HL-60 (cell line): ENCODE measurements around the gene DPF3.

Experiments
- DNase-seq, 2 experiments: peaks; one replicate each; pipeline ENCODE4 v3.0.0-alpha.2; 2010 to 2020; ENCODE audit warnings: low read depth in 1 of 2, low spot score in 1 of 2
- H3K27ac ChIP-seq: fragments of 250-450 bp; sonication (Bioruptor Pico); replicated peaks from 2 replicates; pipeline ENCODE4 v1.5.1; 2020; ENCODE audit warnings: mild to moderate bottlenecking, moderate library complexity
- H3K27me3 ChIP-seq: fragments of 250-450 bp; sonication (Bioruptor Pico); 2 replicates; pipeline ENCODE4 v1.5.1; 2021; ENCODE audit warnings: mild to moderate bottlenecking, moderate library complexity; ENCODE audit not compliant: insufficient read depth, poor library complexity, severe bottlenecking
- H3K4me3 ChIP-seq: replicated peaks from 2 replicates; pipeline ENCODE4 v1.5.1; 2011; ENCODE audit warnings: mild to moderate bottlenecking, control low read depth, low read length; ENCODE audit not compliant: insufficient read depth
- GABPA ChIP-seq: IDR thresholded peaks from 2 replicates; pipeline ENCODE4 v1.6.1; 2012; ENCODE audit warnings: low read depth
- POLR2AphosphoS5 ChIP-seq: IDR thresholded peaks from 2 replicates; pipeline ENCODE4 v1.6.1; 2012; ENCODE audit warnings: low read depth
- SPI1 ChIP-seq: IDR thresholded peaks from 2 replicates; pipeline ENCODE4 v1.6.1; 2012; ENCODE audit warnings: low read depth, mild to moderate bottlenecking, borderline replicate concordance
- TF ChIP-seq, protein P1 (sequence below): IDR thresholded peaks from one replicate; pipeline ENCODE4 v1.5.1; 2011; ENCODE audit warnings: low read length, control low read depth, inconsistent platforms; ENCODE audit not compliant: insufficient read depth
- TF ChIP-seq, protein P2 (sequence below): IDR thresholded peaks from 2 replicates; pipeline ENCODE4 v1.6.1; 2012; ENCODE audit warnings: low read depth; ENCODE audit not compliant: insufficient replicate concordance

The DPF3 gene

GRCh38 chr14:72788972-72789728 lies 104.8 kb downstream of the DPF3 start:
- Histone ChIP-seq H3K27ac (no peak overlapping the region), H3K4me3 (no peak overlapping the region), H3K27me3 (no peaks in the 10 kb centered on the region)
- TF ChIP-seq, protein P1, sequence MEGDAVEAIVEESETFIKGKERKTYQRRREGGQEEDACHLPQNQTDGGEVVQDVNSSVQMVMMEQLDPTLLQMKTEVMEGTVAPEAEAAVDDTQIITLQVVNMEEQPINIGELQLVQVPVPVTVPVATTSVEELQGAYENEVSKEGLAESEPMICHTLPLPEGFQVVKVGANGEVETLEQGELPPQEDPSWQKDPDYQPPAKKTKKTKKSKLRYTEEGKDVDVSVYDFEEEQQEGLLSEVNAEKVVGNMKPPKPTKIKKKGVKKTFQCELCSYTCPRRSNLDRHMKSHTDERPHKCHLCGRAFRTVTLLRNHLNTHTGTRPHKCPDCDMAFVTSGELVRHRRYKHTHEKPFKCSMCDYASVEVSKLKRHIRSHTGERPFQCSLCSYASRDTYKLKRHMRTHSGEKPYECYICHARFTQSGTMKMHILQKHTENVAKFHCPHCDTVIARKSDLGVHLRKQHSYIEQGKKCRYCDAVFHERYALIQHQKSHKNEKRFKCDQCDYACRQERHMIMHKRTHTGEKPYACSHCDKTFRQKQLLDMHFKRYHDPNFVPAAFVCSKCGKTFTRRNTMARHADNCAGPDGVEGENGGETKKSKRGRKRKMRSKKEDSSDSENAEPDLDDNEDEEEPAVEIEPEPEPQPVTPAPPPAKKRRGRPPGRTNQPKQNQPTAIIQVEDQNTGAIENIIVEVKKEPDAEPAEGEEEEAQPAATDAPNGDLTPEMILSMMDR: no peak
- TF ChIP-seq, protein P2, sequence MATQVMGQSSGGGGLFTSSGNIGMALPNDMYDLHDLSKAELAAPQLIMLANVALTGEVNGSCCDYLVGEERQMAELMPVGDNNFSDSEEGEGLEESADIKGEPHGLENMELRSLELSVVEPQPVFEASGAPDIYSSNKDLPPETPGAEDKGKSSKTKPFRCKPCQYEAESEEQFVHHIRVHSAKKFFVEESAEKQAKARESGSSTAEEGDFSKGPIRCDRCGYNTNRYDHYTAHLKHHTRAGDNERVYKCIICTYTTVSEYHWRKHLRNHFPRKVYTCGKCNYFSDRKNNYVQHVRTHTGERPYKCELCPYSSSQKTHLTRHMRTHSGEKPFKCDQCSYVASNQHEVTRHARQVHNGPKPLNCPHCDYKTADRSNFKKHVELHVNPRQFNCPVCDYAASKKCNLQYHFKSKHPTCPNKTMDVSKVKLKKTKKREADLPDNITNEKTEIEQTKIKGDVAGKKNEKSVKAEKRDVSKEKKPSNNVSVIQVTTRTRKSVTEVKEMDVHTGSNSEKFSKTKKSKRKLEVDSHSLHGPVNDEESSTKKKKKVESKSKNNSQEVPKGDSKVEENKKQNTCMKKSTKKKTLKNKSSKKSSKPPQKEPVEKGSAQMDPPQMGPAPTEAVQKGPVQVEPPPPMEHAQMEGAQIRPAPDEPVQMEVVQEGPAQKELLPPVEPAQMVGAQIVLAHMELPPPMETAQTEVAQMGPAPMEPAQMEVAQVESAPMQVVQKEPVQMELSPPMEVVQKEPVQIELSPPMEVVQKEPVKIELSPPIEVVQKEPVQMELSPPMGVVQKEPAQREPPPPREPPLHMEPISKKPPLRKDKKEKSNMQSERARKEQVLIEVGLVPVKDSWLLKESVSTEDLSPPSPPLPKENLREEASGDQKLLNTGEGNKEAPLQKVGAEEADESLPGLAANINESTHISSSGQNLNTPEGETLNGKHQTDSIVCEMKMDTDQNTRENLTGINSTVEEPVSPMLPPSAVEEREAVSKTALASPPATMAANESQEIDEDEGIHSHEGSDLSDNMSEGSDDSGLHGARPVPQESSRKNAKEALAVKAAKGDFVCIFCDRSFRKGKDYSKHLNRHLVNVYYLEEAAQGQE: no peak
- no peak for TF ChIP-seq SPI1
- DNase-seq: no peak

DNA sequence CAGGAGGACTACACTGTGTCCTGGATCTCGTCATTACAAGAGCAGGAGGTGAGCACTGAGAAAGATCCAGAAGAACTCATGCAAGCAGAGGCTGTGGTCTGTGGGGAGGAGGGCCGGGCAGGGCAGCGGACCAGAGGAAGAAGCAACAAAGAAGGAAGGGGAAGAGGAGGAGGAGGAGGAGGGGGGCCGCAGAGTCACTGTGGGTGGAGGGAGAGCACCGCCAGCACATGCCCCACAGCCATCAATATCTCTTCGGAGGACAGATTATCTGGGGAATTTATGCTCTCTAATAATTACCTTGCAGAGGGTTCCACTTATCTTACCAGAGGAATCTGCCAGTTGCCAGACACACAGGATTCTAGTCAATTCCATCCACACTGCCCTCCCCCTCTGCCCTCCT lies 105.6 kb downstream of the DPF3 start:
- TF ChIP-seq, protein P1: no peak
- no peak for TF ChIP-seq GABPA
- no peak for TF ChIP-seq SPI1
- TF ChIP-seq POLR2AphosphoS5: no peak
- TF ChIP-seq, protein P2: no peak

GRCh38 chr14:72787841-72788240 lies 106.1 kb downstream of the DPF3 start:
- TF ChIP-seq GABPA: no peak
- TF ChIP-seq SPI1: no peak
- TF ChIP-seq, protein P2: no peak
- TF ChIP-seq POLR2AphosphoS5: no peak
- TF ChIP-seq, protein P1: no peak
- DNase-seq: no peak
- Histone ChIP-seq H3K27ac (no peak overlapping the region), H3K27me3 (no peaks in the 10 kb centered on the region), H3K4me3 (no peak overlapping the region)

More for the DNA sequence above, 105.6 kb downstream of the DPF3 start:
- no peak overlapping the region for H3K4me3 ChIP-seq
- peak in 1 of 2 experiments; percentile 3 for DNase-seq
- H3K27me3 ChIP-seq: no peaks in the 10 kb centered on the region
- no peak overlapping the region for H3K27ac ChIP-seq
